Stimulated activated naive B cell treated with anti-CD40 and anti-IgM and Interleukin-4, amounts not matched to agents 10 μg/mL and 1 μg/mL and 100 μg/mL, for 72 hours (primary cell): ENCODE data around the gene OPRL1.
"Not testable (repeated sequence)": the region's sequence is repeated elsewhere in the genome, so short reads cannot be mapped to it uniquely, and the experiment has no call there.

Source experiments
- ATAC-seq, 2 donors: fragments of 150-1000 bp; cut with Tn5 transposase; replicated peaks; 2 replicates each; pipeline ENCODE4 v1.10.0; 2021; ENCODE audit warnings: moderate library complexity in 1 of 2
- DNase-seq: peaks from one replicate; pipeline ENCODE4 v3.0.0; 2021
- H3K27ac Mint-ChIP-seq: one replicate; pipeline ENCODE4 v1.8.0; 2022; ENCODE audit warnings: mild to moderate bottlenecking, mixed read lengths
- H3K27me3 Mint-ChIP-seq, 2 donors: one replicate each; pipeline ENCODE4 v1.8.0; 2022; ENCODE audit warnings: mixed read lengths in 2 of 2
- H3K36me3 Mint-ChIP-seq, 2 donors: one replicate each; pipeline ENCODE4 v1.8.0; 2022; ENCODE audit warnings: mixed read lengths in 2 of 2, mild to moderate bottlenecking in 1 of 2
- H3K4me1 Mint-ChIP-seq, 2 donors: one replicate each; pipeline ENCODE4 v1.8.0; 2022; ENCODE audit warnings: mixed read lengths in 2 of 2, mild to moderate bottlenecking in 1 of 2
- H3K4me3 Mint-ChIP-seq, 2 donors: one replicate each; pipeline ENCODE4 v1.8.0; 2022; ENCODE audit warnings: mild to moderate bottlenecking in 2 of 2, mixed read lengths in 2 of 2, moderate library complexity in 1 of 2
- H3K9me3 Mint-ChIP-seq, 2 donors: one replicate each; pipeline ENCODE4 v1.8.0; 2022; ENCODE audit warnings: mixed read lengths in 2 of 2, mild to moderate bottlenecking in 1 of 2

The OPRL1 gene

GRCh38 chr20:64108731-64109681 lies 29.1 kb downstream of the OPRL1 start:
- Mint-ChIP-seq H3K27me3 (peaks cover 0 to 5% of the 10 kb centered on the region in 2 donors), H3K36me3 (no peaks in the 10 kb centered on the region), H3K27ac (peak overlapping the region; percentile 74), H3K4me1 (peaks cover 44 to 62% of the 10 kb centered on the region in 2 donors), H3K9me3 (no peaks in the 10 kb centered on the region), H3K4me3 (no peak overlapping the region)
- DNase-seq = peak; percentile 2
- no peak for ATAC-seq

- DNase-seq (peak; percentile 0), ATAC-seq (no peak)
- Mint-ChIP-seq H3K27me3 (no peaks in the 10 kb centered on the region), H3K27ac (no peak overlapping the region), H3K4me1 (peaks cover 44 to 62% of the 10 kb centered on the region in 2 donors), H3K36me3 (no peaks in the 10 kb centered on the region), H3K4me3 (peak overlapping the region in 1 of 2 donors; percentile 4), H3K9me3 (no peaks in the 10 kb centered on the region)
These were observed 30.0 kb downstream of the OPRL1 start for GRCh38 chr20:64109831-64110391.

DNA sequence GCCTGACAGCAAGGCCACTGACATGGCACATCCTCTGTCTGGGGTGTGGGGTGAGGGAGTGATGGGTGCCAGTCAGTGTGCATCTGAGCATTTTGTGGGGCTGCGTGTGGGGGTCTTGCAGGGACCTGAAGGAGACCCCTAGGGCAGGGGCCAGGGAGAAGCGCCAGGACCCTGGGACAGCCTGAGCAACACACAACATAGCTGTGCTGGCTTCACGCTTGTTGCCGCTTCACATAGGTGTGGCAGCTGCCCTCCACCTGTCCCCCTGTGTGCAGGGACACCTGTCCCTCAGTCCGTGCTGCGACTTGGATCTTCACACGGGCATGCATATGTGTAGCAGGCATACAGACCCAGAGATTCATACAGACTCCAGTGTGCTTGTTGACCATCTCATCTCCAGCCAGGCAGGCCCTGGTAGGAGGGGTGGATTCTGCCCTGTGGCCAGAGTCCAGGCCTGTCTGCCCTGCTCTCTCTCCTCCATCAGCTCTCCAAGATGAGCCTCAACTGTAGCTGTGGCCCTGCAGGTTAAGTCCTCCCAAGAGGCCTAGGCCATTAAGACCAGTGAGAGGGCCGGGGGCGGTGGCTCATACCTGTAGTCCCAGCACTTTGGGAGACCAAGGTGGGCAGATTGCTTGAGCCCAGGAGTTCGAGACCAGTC lies 30.7 kb downstream of the OPRL1 start:
- DNase-seq (peak; percentile 0), ATAC-seq (no peak)
- peak overlapping the region in 1 of 2 donors; percentile 4 for H3K4me3 Mint-ChIP-seq
- peaks cover 44 to 62% of the 10 kb centered on the region in 2 donors for H3K4me1 Mint-ChIP-seq
- H3K36me3 Mint-ChIP-seq = no peaks in the 10 kb centered on the region
- H3K27me3 Mint-ChIP-seq = no peaks in the 10 kb centered on the region
- no peak overlapping the region for H3K27ac Mint-ChIP-seq
- no peaks in the 10 kb centered on the region for H3K9me3 Mint-ChIP-seq

- ATAC-seq (peak; percentile 51 to 55), DNase-seq (no peak)
- Mint-ChIP-seq H3K4me1 (peaks cover 41 to 56% of the 10 kb centered on the region in 2 donors), H3K9me3 (no peaks in the 10 kb centered on the region), H3K4me3 (peak overlapping the region in 1 of 2 donors; percentile 34), H3K27ac (peak overlapping the region; percentile 62), H3K27me3 (no peaks in the 10 kb centered on the region), H3K36me3 (no peaks in the 10 kb centered on the region)
These were observed 32.2 kb downstream of the OPRL1 start for GRCh38 chr20:64111841-64112641.

GRCh38 chr20:64112691-64113443 lies 33.0 kb downstream of the OPRL1 start:
- H3K27me3 Mint-ChIP-seq = no peaks in the 10 kb centered on the region
- DNase-seq = no peak
- H3K27ac Mint-ChIP-seq = peak overlapping the region; percentile 62
- H3K9me3 Mint-ChIP-seq = no peaks in the 10 kb centered on the region
- no peak overlapping the region for H3K4me3 Mint-ChIP-seq
- no peak for ATAC-seq
- H3K36me3 Mint-ChIP-seq = no peaks in the 10 kb centered on the region
- peaks cover 35 to 48% of the 10 kb centered on the region in 2 donors for H3K4me1 Mint-ChIP-seq

GRCh38 chr20:64113444-64113775 lies 33.5 kb downstream of the OPRL1 start:
- ATAC-seq = no peak
- Mint-ChIP-seq H3K4me3 (no peak overlapping the region), H3K27me3 (no peaks in the 10 kb centered on the region), H3K4me1 (peaks cover 29 to 42% of the 10 kb centered on the region in 2 donors), H3K9me3 (no peaks in the 10 kb centered on the region), H3K27ac (no peak overlapping the region), H3K36me3 (no peaks in the 10 kb centered on the region)
- no peak for DNase-seq

DNA sequence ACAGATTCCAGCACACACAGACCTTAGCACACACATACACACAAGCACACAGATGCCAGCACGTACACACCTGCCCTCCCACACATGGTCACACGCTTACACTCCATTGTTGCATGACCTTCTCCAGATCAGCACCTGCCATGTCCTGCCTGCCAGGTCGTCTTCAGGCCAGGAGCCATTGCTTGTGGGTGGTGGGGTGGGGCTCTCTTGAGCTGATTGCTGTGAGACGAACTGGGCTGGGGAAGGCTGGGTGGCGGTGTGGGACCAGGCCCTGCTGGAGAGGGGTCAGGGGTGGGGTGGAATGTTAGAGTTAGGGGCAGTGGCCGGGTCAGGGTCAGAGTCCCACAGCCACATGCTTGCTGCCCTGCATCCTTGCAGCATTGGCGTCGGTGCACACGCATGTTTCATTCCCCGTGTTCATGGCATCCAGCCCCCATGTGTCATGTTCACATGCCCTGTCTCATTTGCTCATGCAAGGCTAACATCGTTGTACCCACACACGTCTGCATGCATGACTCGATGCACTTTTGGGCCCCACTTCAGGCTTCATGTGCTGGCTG lies 34.0 kb downstream of the OPRL1 start:
- ATAC-seq (no peak), DNase-seq (no peak)
- H3K4me3 Mint-ChIP-seq = no peak overlapping the region
- no peaks in the 10 kb centered on the region for H3K36me3 Mint-ChIP-seq
- H3K27me3 Mint-ChIP-seq = no peaks in the 10 kb centered on the region
- H3K9me3 Mint-ChIP-seq = no peaks in the 10 kb centered on the region
- H3K27ac Mint-ChIP-seq = no peak overlapping the region
- peaks cover 25 to 38% of the 10 kb centered on the region in 2 donors for H3K4me1 Mint-ChIP-seq

- peaks cover 23 to 32% of the 10 kb centered on the region in 2 donors for H3K4me1 Mint-ChIP-seq
- no peaks in the 10 kb centered on the region for H3K9me3 Mint-ChIP-seq
- ATAC-seq = no peak
- DNase-seq = no peak
- H3K36me3 Mint-ChIP-seq = no peaks in the 10 kb centered on the region
- no peak overlapping the region for H3K27ac Mint-ChIP-seq
- H3K27me3 Mint-ChIP-seq = no peaks in the 10 kb centered on the region
- H3K4me3 Mint-ChIP-seq = no peak overlapping the region
These were observed 34.6 kb downstream of the OPRL1 start for GRCh38 chr20:64114356-64114971.

GRCh38 chr20:64115171-64115911 lies 35.5 kb downstream of the OPRL1 start:
- H3K36me3 Mint-ChIP-seq = no peaks in the 10 kb centered on the region
- H3K4me1 Mint-ChIP-seq = peaks cover 21 to 29% of the 10 kb centered on the region in 2 donors
- no peaks in the 10 kb centered on the region for H3K27me3 Mint-ChIP-seq
- H3K4me3 Mint-ChIP-seq = no peak overlapping the region
- no peak for DNase-seq
- no peak for ATAC-seq
- no peak overlapping the region for H3K27ac Mint-ChIP-seq
- H3K9me3 Mint-ChIP-seq = no peaks in the 10 kb centered on the region

GRCh38 chr20:64116016-64116415 lies 36.1 kb downstream of the OPRL1 start:
- H3K27me3 Mint-ChIP-seq = no peaks in the 10 kb centered on the region
- no peaks in the 10 kb centered on the region for H3K36me3 Mint-ChIP-seq
- no peak overlapping the region for H3K27ac Mint-ChIP-seq
- no peaks in the 10 kb centered on the region for H3K9me3 Mint-ChIP-seq
- DNase-seq = no peak
- no peak for ATAC-seq
- H3K4me3 Mint-ChIP-seq = no peak overlapping the region
- H3K4me1 Mint-ChIP-seq = peaks cover 21 to 30% of the 10 kb centered on the region in 2 donors

- Mint-ChIP-seq H3K27me3 (peaks cover 4 to 5% of the 10 kb centered on the region in 2 donors), H3K27ac (no peak overlapping the region), H3K4me3 (no peak overlapping the region), H3K9me3 (no peaks in the 10 kb centered on the region), H3K4me1 (peaks cover 20 to 28% of the 10 kb centered on the region in 2 donors), H3K36me3 (no peaks in the 10 kb centered on the region)
- DNase-seq (no peak), ATAC-seq (no peak)
These were observed 36.9 kb downstream of the OPRL1 start for GRCh38 chr20:64116541-64117431.

- not testable (repeated sequence) for H3K36me3 Mint-ChIP-seq, ATAC-seq, H3K9me3 Mint-ChIP-seq, DNase-seq, H3K27ac Mint-ChIP-seq, H3K4me3 Mint-ChIP-seq
- H3K27me3 Mint-ChIP-seq = peaks cover 4 to 11% of the 10 kb centered on the region in 2 donors
- H3K4me1 Mint-ChIP-seq = peaks cover 13 to 22% of the 10 kb centered on the region in 2 donors
These were observed 37.5 kb downstream of the OPRL1 start for GRCh38 chr20:64117432-64117777.
